ENCODE data around the gene PALD1.

PALD1 gene

GRCh38 chr10:70615784-70616522 is 137.4 kb downstream of the PALD1 start:
- DNase-seq, result no peak

DNA sequence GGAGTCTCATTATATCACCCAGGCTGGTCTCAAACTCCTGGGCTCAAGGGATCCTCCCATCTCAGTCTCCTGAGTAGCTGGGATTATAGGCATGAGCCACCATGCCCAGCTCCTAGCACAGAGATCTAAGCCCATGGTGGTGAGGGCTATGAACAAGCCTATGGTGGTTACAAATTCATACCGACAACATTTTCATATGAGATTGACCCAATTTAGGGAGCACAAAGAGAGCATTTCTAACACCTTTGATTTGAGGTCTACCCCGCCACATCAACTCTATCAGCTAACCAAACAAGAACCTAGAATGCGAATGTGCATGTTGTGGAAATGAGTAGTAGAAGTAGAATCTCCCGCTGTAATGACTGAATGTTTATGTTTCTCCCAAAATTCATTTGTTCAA is 138.2 kb downstream of the PALD1 start:
- no peak for DNase-seq

All from OCI-M1 (cell line).